Activated CD4-positive, CD25-positive, alpha-beta regulatory T cell treated with anti-CD3 and anti-CD28 coated beads, Interleukin-2, amount 50 U/mL, for 72 hours (primary cell): ENCODE results near the gene DNAJC16.

ENCODE experiments used
- DNase-seq: peaks from one replicate; pipeline ENCODE4 v3.0.0; 2021

The DNAJC16 gene

DNA sequence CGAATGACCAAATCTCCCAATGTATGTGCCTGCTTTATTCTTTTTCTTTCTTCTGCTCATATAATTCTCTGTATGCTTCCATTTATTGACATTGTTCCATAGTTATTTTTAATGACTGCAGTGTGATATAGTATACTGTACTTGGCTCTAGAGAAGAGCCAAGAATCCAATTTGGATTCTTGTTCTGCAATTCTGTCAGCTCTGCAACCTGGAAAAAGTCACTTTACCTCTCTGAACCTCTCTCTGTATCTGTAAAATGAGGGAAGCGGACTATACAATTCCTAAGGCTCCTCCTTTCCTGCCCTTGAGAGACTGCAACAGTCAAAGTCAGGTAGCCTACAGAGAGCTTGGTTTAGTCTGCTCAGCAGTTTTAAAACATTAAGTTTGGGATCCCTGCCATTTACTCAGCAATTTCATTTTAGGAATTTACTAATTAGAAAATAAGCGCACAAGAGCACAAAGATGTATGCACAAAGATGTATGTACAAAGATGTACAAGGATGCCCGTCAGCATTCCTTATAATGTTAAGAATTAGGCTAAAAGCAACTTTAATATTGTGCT is 14.7 kb downstream of the DNAJC16 start:
- no peak for DNase-seq

GRCh38 chr1:15542388-15543250 is 16.0 kb downstream of the DNAJC16 start:
- DNase-seq = no peak

- no peak for DNase-seq
These were observed 16.6 kb downstream of the DNAJC16 start for GRCh38 chr1:15543251-15543588.

DNA sequence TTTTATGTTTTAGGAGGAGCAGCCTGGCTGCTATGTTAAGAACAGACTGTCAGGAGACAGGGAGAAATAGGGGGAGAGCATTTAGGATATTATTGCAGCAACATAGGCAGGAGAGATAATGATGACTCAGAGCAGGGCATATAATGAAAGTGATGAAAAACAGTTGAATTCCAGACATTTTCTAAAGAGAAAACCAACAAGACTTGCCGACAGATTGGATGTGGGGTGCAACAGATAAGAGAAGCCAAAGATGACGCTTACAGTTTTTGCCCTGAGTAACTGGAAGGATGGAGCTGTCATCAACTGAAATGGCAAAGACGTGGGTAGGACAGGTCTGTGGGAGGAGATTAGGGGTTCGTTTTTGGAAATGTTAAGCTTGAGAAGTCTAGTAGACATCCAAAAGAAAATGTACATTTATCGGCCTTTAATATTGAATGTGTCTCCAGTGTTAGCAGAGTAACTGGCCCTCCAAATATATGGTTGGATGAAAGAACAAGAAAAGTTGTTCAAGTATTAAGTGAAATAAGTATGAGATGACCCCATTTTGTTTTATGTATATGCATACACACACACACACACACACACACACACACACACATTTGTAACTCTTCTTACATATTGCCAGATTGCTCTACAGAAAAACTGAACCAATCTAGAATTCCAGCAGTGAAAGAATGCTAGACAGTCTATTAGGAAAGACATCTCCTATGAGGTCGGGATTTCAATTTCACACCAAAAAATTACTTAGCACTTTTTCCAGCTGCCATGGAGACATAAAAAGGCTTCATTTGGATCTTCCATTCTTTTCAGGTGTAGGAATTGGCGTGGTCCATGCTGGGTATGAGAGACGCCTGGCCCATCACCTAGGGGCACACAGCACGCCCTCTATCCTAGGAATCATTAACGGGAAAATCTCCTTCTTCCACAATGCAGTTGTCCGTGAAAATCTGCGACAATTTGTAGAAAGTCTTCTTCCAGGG is 17.2 kb downstream of the DNAJC16 start:
- no peak for DNase-seq

DNA sequence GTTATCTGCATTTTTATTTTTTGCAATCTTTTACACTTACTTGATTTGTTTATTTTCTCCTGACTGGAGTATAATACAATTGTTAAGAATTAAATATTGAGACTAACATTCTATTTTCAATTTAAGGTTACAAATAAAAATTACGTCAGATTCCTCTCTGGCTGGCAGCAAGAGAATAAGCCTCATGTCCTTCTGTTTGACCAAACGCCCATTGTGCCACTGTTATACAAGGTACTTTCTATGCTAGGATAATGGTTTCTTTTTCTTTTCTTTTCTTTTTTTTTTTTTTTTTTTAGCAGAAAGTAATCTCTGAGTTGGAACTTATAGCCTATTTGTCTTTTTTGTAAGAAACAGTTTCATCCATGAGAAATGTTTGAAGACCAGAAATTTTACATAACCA is 20.0 kb downstream of the DNAJC16 start:
- no peak for DNase-seq

- no peak for DNase-seq
These were observed 23.9 kb downstream of the DNAJC16 start for GRCh38 chr1:15550573-15550972.

DNA sequence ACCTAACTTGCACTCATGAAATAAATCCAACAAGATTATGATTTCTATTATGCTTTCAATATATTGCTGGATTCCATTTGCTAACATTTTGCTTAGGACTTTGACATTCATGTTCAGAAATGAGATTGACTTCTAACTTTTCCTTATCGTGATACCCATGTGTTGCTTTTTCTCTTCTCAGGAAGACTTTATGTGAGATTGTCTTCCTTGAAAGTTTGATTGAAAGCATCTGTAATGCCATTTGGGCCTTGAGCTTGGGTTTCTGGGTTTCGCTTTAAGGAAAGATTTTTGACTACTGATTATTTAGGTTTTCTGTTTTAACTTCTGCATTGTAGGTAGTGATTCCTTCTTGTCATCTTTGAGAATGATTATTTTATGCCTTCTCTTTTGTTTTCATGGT is 30.4 kb downstream of the DNAJC16 start:
- DNase-seq = no peak

DNA sequence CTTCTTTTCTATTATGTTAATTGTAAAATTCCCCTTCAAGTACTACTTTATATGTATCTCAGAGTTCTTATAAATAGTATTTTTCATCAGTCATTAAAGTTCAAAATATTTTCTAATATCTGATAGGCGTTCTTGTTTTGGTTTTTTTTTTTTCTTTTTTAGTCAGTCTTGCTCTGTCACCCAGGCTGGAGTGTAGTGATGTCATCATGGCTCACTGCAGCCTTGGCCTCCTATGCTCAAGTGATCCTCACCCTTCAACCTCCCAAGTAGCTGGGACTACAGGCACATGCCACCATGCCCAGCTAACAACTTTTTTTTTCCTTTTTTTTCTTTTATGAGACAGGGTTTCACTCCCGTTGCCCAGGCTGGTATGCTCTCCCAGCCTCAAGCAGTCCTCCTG is 30.9 kb downstream of the DNAJC16 start:
- no peak for DNase-seq

DNA sequence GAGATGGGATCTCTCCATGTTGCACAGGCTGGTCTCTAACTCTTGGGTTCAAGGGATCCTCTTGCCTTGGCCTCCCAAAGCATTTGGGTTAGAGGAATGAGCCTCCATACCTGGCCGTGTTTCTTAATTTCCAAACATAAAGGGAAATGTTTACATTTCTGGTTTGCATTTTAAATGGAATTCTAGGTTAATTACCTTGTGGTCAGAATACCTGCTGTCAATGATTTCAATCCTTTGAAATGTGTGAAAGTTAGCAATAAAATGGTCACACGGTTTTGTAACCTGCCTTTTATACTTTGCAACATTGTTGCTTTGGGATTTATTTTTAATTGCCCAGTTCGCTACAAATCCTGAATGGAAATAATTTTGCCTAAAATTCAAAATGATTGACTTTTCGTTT is 31.9 kb downstream of the DNAJC16 start:
- DNase-seq = no peak

- DNase-seq = no peak
These were observed 32.7 kb downstream of the DNAJC16 start for GRCh38 chr1:15559189-15559810.

- DNase-seq = no peak
These were observed 41.9 kb downstream of the DNAJC16 start for GRCh38 chr1:15568387-15569073.

DNA sequence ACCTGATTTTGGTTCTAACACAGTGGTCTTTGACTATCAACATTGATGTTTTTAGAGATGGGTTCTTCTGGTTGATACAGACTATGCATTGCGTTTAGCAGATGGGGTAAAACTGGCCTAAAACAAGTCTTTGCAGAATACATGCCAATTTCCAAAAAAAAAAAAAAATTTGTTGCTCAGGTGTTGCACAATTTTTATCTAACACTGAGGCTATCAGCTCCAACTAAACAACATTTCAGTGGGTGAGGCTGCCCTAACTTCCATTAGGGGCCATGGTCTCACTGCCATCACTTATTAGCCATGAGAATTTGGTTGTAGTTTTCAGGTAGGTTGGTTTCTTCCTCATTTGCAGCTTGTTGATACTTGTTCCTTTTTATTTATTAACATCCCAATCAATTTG is 44.2 kb downstream of the DNAJC16 start:
- no peak for DNase-seq

DNA sequence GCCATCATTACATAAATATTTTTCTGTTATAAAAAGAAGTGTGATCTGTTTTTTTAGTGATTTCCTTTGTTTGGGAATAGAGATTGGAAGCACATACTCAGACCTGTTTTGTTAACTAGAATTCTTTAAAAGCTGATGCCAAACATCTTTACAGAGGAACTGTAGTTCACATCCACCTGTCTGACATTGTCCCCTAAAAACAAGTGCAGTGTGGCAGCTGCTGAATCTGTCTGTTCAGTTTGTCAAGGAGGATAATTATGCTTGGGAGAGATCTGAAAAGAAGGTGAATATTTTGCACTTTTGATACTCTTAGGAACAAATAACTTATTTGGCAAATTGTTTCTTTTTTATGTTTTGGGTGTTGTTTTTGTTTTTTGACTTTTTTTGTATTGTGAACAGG is 44.6 kb downstream of the DNAJC16 start:
- DNase-seq = no peak

GRCh38 chr1:15573477-15573876 is 46.8 kb downstream of the DNAJC16 start:
- DNase-seq = no peak

- DNase-seq = no peak
These were observed 48.1 kb downstream of the DNAJC16 start for GRCh38 chr1:15574741-15575140.

DNA sequence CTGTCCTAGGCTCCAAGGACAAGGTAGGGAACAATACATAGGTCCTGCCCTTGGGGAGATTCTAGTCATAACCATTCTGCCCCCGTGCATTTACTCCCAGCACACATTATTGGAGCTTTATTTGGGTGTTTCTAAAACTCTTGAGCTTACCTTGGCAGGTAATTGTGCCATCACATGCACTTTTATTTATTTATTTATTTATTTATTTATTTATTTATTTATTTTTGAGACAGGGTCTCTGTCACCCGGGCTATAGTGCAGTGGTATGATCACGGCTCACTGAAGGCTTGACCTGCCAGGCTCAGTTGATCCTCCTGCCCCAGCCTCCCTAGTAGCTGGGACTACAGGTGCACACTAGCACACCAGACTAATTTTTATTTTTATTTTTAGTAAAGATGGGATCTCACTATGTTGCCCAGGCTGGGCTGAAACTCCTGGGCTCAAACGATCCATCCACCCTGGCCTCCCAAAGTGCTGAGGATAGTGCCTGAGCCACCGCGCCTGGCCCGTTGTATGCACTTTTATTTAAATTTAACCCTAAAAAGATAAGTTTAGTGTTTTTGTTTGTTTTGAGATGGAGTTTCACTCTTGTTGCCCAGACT is 49.0 kb downstream of the DNAJC16 start:
- no peak for DNase-seq

DNA sequence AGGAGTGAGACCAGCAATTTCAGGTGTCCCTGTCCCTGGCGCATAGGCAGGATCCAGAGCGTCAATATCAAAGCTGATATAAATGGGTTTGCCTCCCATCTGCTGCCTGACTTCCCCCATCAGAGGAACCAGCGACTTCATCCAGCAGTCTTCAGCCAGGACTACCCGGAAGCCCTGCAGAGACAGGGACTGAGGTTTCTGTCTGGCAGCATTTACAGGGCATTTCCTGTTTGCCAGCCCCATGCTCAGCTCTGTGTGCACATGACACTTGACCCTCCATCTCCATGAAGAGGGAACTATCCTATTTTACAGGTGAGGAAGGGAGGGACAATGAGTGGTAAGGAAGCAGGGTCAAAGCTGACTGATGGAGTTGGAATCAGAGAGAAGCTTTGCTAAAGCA is 51.0 kb downstream of the DNAJC16 start:
- no peak for DNase-seq

DNA sequence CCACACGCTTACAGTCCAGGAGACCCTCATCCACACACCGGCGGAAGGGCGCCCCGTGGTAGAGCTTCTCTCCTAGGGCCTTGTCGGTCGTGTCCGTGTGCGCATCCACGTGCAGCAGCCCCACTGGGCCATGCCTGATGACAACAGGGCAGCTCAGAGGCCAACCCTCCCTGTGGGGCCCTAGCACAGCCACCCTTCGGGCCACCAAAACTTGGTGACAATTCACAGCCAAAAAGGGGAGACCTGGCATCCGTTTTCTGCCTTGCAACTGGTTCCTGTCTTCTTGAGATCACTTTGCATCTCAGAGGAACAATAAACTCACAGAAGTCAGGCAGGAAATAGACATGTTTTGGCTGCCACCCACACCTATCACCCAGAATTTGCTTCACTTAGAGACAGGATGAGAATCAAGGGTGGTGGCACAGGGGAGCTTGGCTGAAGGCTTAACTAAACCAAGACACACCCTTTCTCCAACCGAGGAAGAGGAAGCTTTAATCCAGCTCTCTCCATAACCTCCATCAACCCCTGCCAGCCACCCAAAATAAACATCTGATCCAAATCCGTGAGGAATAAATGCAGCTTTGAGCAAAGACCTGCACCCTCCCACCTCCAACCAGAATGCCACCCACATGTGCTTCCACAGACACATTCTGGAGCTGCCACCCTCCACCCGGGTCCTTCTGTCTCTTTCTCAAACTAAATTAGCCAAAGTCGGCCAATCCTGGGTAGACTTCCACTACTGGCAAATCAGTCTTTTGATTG is 52.5 kb downstream of the DNAJC16 start:
- no peak for DNase-seq

- DNase-seq = no peak
These were observed 53.0 kb downstream of the DNAJC16 start for GRCh38 chr1:15579683-15580047.

- no peak for DNase-seq
These were observed 56.5 kb downstream of the DNAJC16 start for GRCh38 chr1:15583016-15583706.
